Neural progenitor cell (in vitro differentiated cells): ENCODE data around the gene GRIN2A.

Experiments
- EZH2 ChIP-seq: fragments of 200-600 bp; sonication (generic); IDR thresholded peaks from 2 replicates; pipeline ENCODE4 v1.6.1; 2017; ENCODE audit warnings: antibody characterized with exemption, mild to moderate bottlenecking, moderate library complexity
- EZH2phosphoT487 ChIP-seq: fragments of 200-600 bp; sonication (generic); IDR thresholded peaks from 2 replicates; pipeline ENCODE4 v1.6.1; 2017; ENCODE audit warnings: antibody characterized with exemption
- TF ChIP-seq, protein P1 (sequence below): fragments of 200-600 bp; sonication (generic); IDR thresholded peaks from 2 replicates; pipeline ENCODE4 v1.5.1; 2017; ENCODE audit warnings: antibody characterized with exemption, mild to moderate bottlenecking

GRCh38 chr16:9864461-9864860 lies 317.8 kb downstream of the GRIN2A start:
- no peak for TF ChIP-seq EZH2phosphoT487
- TF ChIP-seq, protein P1, sequence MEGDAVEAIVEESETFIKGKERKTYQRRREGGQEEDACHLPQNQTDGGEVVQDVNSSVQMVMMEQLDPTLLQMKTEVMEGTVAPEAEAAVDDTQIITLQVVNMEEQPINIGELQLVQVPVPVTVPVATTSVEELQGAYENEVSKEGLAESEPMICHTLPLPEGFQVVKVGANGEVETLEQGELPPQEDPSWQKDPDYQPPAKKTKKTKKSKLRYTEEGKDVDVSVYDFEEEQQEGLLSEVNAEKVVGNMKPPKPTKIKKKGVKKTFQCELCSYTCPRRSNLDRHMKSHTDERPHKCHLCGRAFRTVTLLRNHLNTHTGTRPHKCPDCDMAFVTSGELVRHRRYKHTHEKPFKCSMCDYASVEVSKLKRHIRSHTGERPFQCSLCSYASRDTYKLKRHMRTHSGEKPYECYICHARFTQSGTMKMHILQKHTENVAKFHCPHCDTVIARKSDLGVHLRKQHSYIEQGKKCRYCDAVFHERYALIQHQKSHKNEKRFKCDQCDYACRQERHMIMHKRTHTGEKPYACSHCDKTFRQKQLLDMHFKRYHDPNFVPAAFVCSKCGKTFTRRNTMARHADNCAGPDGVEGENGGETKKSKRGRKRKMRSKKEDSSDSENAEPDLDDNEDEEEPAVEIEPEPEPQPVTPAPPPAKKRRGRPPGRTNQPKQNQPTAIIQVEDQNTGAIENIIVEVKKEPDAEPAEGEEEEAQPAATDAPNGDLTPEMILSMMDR = no peak
- no peak for TF ChIP-seq EZH2
